Measurements from ENCODE around the gene PKMYT1.

Gene PKMYT1

DNA sequence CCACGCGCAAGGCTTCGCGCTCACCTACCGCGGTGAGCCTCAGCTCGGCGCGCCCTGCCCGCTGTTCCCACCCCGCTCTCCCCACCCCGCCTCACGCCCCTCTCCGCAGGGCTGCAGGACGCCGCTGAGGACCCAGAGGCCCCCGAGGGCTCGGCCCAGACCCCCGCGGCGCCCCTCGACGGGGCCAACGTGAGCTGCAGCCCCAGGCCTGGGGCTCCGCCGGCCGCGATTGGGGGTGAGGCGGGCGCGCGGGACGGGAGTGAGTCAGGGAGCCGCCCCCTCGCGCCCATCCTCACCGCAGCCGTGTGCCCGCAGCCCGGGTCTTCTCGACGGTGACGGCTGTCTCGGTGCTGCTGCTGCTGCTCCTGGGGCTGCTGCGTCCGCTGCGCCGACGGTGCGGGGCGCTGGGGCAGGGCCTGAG is 13.0 kb downstream of the PKMYT1 start:
- Histone ChIP-seq H3K9me3 (ENCODE audit: insufficient read depth, low read depth, low read length) (no peaks in the 10 kb centered on the region), H3K27me3 (ENCODE audit: insufficient read depth, low read length, poor library complexity, severe bottlenecking) (no peaks in the 10 kb centered on the region), H3F3A (ENCODE audit: low read depth) (no peaks in the 10 kb centered on the region), H2AFZ (ENCODE audit: low read length) (no peak overlapping the region), H3K36me3 (ENCODE audit: insufficient read depth, low read length) (no peaks in the 10 kb centered on the region), H3K4me3 (ENCODE audit: low read length, poor library complexity, severe bottlenecking) (no peak overlapping the region), H3K9ac (ENCODE audit: low read depth, low read length, poor library complexity, severe bottlenecking) (no peak overlapping the region), H3K79me2 (ENCODE audit: insufficient read depth, low read length) (peaks cover 11% of the 10 kb centered on the region; the same call in 1 of the 2 replicates), H3K4me2 (ENCODE audit: low read depth, low read length, poor library complexity, severe bottlenecking) (no peak overlapping the region), H3K4me1 (ENCODE audit: insufficient read depth, low read length, poor library complexity, severe bottlenecking) (peaks cover 2% of the 10 kb centered on the region), H4K20me1 (ENCODE audit: insufficient read depth, low read length, poor library complexity, severe bottlenecking) (peaks cover 7% of the 10 kb centered on the region), H3K9me2 (replicated peaks; ENCODE audit: low read depth, low read length) (no peaks in the 10 kb centered on the region)
- TF ChIP-seq, protein P1, sequence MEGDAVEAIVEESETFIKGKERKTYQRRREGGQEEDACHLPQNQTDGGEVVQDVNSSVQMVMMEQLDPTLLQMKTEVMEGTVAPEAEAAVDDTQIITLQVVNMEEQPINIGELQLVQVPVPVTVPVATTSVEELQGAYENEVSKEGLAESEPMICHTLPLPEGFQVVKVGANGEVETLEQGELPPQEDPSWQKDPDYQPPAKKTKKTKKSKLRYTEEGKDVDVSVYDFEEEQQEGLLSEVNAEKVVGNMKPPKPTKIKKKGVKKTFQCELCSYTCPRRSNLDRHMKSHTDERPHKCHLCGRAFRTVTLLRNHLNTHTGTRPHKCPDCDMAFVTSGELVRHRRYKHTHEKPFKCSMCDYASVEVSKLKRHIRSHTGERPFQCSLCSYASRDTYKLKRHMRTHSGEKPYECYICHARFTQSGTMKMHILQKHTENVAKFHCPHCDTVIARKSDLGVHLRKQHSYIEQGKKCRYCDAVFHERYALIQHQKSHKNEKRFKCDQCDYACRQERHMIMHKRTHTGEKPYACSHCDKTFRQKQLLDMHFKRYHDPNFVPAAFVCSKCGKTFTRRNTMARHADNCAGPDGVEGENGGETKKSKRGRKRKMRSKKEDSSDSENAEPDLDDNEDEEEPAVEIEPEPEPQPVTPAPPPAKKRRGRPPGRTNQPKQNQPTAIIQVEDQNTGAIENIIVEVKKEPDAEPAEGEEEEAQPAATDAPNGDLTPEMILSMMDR (conservative IDR thresholded peaks at IDR 0.05; ENCODE audit: low read length), result no peak
- no peak for TF ChIP-seq EZH2phosphoT487 (IDR thresholded peaks at IDR 0.05; ENCODE audit: borderline replicate concordance)

DNA sequence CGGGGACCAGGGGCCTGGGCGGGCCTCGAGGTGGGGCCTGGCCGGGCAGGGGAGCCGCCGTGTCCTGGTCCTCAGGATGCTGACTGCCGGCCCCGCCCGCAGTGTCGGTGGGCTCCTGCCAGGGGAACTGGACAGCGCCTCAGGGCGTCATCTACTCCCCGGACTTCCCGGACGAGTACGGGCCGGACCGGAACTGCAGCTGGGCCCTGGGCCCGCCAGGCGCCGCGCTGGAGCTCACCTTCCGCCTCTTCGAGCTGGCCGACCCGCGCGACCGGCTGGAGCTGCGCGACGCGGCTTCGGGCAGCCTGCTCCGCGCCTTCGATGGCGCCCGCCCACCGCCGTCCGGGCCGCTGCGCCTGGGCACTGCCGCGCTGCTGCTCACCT is 13.4 kb downstream of the PKMYT1 start:
- H3K4me3 ChIP-seq (ENCODE audit: low read length, poor library complexity, severe bottlenecking), result no peak overlapping the region
- H2AFZ ChIP-seq (ENCODE audit: low read length), result no peak overlapping the region
- peaks cover 11% of the 10 kb centered on the region; the same call in 1 of the 2 replicates for H3K79me2 ChIP-seq (ENCODE audit: insufficient read depth, low read length)
- no peaks in the 10 kb centered on the region for H3F3A ChIP-seq (ENCODE audit: low read depth)
- H3K9ac ChIP-seq (ENCODE audit: low read depth, low read length, poor library complexity, severe bottlenecking), result no peak overlapping the region
- no peak overlapping the region for H3K4me2 ChIP-seq (ENCODE audit: low read depth, low read length, poor library complexity, severe bottlenecking)
- TF ChIP-seq, protein P1 (conservative IDR thresholded peaks at IDR 0.05; ENCODE audit: low read length), result no peak
- TF ChIP-seq EZH2phosphoT487 (IDR thresholded peaks at IDR 0.05; ENCODE audit: borderline replicate concordance), result no peak
- peaks cover 7% of the 10 kb centered on the region for H4K20me1 ChIP-seq (ENCODE audit: insufficient read depth, low read length, poor library complexity, severe bottlenecking)
- no peaks in the 10 kb centered on the region for H3K36me3 ChIP-seq (ENCODE audit: insufficient read depth, low read length)
- no peaks in the 10 kb centered on the region for H3K9me3 ChIP-seq (ENCODE audit: insufficient read depth, low read depth, low read length)
- H3K4me1 ChIP-seq (ENCODE audit: insufficient read depth, low read length, poor library complexity, severe bottlenecking), result peaks cover 2% of the 10 kb centered on the region
- no peaks in the 10 kb centered on the region for H3K27me3 ChIP-seq (ENCODE audit: insufficient read depth, low read length, poor library complexity, severe bottlenecking)
- no peaks in the 10 kb centered on the region for H3K9me2 ChIP-seq (replicated peaks; ENCODE audit: low read depth, low read length)

DNA sequence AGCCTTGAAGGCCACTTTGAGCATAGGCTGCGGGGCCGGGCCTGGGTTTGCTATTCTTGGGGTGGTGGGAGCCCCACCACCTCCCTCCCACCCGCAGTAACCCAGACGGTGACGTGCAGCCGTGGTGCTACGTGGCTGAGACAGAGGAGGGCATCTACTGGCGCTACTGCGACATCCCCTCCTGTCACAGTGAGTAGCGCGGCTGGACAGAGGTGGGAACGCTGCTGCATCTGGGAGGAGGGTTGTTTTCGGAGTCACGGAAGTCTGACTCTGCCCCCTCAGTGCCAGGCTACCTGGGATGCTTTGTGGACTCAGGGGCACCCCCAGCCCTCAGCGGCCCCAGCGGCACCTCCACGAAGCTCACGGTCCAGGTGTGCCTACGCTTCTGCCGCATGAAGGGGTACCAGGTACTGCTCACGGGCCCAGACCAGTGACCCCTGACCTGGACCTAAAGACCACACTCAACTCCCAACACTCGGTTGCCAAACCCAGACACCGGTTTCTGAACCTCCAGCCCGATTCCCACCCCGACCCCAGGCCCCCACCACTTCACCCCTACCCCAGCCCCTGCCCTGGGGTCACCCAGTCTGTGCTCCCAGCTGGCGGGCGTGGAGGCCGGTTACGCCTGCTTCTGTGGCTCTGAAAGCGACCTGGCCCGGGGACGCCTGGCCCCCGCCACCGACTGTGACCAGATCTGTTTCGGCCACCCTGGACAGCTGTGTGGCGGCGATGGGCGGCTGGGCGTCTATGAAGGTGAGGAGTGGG is 14.0 kb downstream of the PKMYT1 start:
- Histone ChIP-seq H3K4me3 (ENCODE audit: low read length, poor library complexity, severe bottlenecking) (no peak overlapping the region), H3K27me3 (ENCODE audit: insufficient read depth, low read length, poor library complexity, severe bottlenecking) (no peaks in the 10 kb centered on the region), H3K9ac (ENCODE audit: low read depth, low read length, poor library complexity, severe bottlenecking) (no peak overlapping the region), H3K4me1 (ENCODE audit: insufficient read depth, low read length, poor library complexity, severe bottlenecking) (peaks cover 2% of the 10 kb centered on the region), H2AFZ (ENCODE audit: low read length) (no peak overlapping the region), H3K4me2 (ENCODE audit: low read depth, low read length, poor library complexity, severe bottlenecking) (no peak overlapping the region), H3K79me2 (ENCODE audit: insufficient read depth, low read length) (peaks cover 9% of the 10 kb centered on the region; the same call in 1 of the 2 replicates), H3K9me3 (ENCODE audit: insufficient read depth, low read depth, low read length) (no peaks in the 10 kb centered on the region), H3F3A (ENCODE audit: low read depth) (no peaks in the 10 kb centered on the region), H3K9me2 (replicated peaks; ENCODE audit: low read depth, low read length) (no peaks in the 10 kb centered on the region), H3K36me3 (ENCODE audit: insufficient read depth, low read length) (no peaks in the 10 kb centered on the region), H4K20me1 (ENCODE audit: insufficient read depth, low read length, poor library complexity, severe bottlenecking) (peaks cover 7% of the 10 kb centered on the region)
- no peak for TF ChIP-seq EZH2phosphoT487 (IDR thresholded peaks at IDR 0.05; ENCODE audit: borderline replicate concordance)
- TF ChIP-seq, protein P1 (conservative IDR thresholded peaks at IDR 0.05; ENCODE audit: low read length), result no peak
